ENCODE data around the gene PNKD.

GRCh38 chr2:218235017-218235416 lies 35.3 kb upstream of the PNKD start:
- no peak for TF ChIP-seq CTCF (conservative IDR thresholded peaks at IDR 0.05; ENCODE audit: low read length)
- TF ChIP-seq EZH2phosphoT487 (IDR thresholded peaks at IDR 0.05; ENCODE audit: borderline replicate concordance, low read depth, low read length), result no peak
